Endothelial cell of umbilical vein (primary cell): Measurements from ENCODE around the gene ACCSL.

ENCODE experiments used
- EZH2 ChIP-seq: IDR thresholded peaks from 2 replicates; pipeline ENCODE4 v1.6.1; 2012; ENCODE audit warnings: borderline replicate concordance, low read depth, mild to moderate bottlenecking, moderate library complexity, low read length, inconsistent platforms; ENCODE audit not compliant: severe bottlenecking
- POLR2A ChIP-seq: IDR thresholded peaks from 2 replicates; pipeline ENCODE4 v1.6.1; 2012; ENCODE audit warnings: low read depth, mild to moderate bottlenecking, control low read depth, low read length
- POLR2AphosphoS5 ChIP-seq: IDR thresholded peaks from 2 replicates; pipeline ENCODE4 v1.6.1; 2012; ENCODE audit warnings: low read depth, mild to moderate bottlenecking, control low read depth, low read length, moderate library complexity; ENCODE audit not compliant: insufficient read depth
- TF ChIP-seq, protein P1 (sequence below), 2 donors: IDR thresholded peaks; 1 replicate in 1 of 2; 2 replicates in 1 of 2; pipeline ENCODE4 v1.5.1; 2011; ENCODE audit warnings: low read length in 2 of 2, mild to moderate bottlenecking in 2 of 2, moderate library complexity in 2 of 2, control low read depth in 1 of 2, inconsistent platforms in 1 of 2, low read depth in 1 of 2; ENCODE audit not compliant: insufficient read depth in 1 of 2; ENCODE audit errors: extremely low read depth in 1 of 2

- TF ChIP-seq, protein P1, sequence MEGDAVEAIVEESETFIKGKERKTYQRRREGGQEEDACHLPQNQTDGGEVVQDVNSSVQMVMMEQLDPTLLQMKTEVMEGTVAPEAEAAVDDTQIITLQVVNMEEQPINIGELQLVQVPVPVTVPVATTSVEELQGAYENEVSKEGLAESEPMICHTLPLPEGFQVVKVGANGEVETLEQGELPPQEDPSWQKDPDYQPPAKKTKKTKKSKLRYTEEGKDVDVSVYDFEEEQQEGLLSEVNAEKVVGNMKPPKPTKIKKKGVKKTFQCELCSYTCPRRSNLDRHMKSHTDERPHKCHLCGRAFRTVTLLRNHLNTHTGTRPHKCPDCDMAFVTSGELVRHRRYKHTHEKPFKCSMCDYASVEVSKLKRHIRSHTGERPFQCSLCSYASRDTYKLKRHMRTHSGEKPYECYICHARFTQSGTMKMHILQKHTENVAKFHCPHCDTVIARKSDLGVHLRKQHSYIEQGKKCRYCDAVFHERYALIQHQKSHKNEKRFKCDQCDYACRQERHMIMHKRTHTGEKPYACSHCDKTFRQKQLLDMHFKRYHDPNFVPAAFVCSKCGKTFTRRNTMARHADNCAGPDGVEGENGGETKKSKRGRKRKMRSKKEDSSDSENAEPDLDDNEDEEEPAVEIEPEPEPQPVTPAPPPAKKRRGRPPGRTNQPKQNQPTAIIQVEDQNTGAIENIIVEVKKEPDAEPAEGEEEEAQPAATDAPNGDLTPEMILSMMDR (IDR thresholded peaks at IDR 0.05; ENCODE audit: extremely low read depth in 1 of 2, insufficient read depth in 1 of 2, low read depth in 1 of 2, low read length in 2 of 2) = no peak
- TF ChIP-seq POLR2AphosphoS5 (no peak), POLR2A (no peak), EZH2 (no peak)
Observed at GRCh38 chr11:44015624-44016007, 32.2 kb upstream of the ACCSL start.
